Measurements from ENCODE around the gene UGT3A2.

The UGT3A2 gene

DNA sequence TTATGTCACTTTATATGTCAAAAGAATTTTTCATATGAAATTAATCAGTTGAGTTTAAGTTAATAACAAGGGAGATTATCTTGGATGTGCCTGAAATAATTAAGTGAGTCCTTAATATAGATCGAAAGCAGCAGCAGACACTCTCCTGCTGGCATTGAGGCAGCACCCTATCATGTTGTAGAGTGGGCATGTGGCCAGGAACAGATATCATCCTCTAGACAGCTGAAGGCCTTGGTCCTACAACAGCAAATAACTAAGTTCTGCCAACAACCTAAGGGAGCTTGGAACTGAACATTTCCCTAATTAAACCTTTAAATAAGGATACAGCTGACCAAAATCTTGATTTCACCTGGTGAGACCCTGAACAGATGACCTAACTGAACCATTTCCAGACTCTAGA, 49.7 kb downstream of the UGT3A2 start:
- FAIRE-seq (no peak), DNase-seq (ENCODE audit: extremely low spot score, insufficient read length, low read depth) (no peak)

DNA sequence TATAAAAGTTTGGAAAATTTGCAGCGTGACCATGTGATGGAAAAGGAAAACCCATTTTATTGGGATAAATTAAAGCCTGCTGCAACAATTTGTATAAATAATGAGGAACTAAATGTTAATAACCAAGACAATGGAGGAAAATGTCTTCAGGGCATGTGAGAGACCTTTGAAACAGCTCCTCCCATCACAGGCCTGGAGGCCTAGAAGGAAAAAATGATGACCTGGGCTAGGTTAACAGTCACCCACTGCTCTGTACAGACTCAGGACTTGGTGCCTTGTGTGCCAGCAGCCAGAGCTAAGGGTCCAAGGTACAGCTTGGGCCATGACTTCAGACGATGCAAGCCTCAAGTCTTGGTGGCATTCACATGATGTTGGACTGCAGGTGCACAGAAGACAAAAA, 53.5 kb downstream of the UGT3A2 start:
- no peak for DNase-seq (ENCODE audit: extremely low spot score, insufficient read length, low read depth)
- no peak for FAIRE-seq

DNA sequence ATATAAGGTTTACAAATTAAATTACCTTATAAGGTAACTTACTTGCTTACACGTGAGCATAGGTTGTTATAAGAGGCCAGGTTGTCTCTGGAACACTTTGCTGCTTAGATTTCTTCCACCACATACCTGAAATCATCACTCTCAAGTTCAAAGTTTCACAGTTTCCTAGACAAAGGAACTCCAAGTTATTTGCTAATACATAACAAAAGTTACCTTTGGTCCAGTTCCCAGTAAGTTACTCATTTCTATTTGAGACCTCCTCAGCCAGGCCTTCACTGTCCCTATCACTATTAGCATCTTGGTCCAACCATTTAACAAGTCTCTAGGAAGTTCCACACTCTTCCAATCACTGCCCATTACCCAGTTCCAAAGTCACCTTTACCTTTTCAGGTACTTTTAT, 57.0 kb downstream of the UGT3A2 start:
- no peak for FAIRE-seq

DNA sequence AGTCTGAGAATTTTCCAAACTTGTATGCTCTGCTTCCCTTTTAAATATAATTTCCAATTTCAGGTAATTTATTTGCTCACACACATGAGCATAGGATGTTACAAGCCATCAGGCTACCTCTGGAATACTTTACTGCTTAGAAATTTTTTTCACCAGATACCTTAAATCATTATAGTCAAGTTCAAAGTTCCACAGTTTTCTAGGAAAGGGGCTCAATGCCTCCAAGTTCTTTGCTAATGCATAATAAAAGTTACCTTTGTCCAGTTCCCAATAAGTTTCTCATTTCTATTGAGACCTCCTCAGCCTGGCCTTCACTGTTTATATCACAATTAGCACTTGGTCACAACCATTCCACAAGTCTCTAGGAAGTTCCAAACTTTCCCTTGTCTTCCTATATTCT, 59.3 kb downstream of the UGT3A2 start:
- FAIRE-seq (no peak), DNase-seq (ENCODE audit: extremely low spot score, insufficient read length, low read depth) (no peak)

More for the DNA sequence above, 57.0 kb downstream of the UGT3A2 start:
- DNase-seq (ENCODE audit: extremely low spot score, insufficient read length, low read depth), result no peak

DNA sequence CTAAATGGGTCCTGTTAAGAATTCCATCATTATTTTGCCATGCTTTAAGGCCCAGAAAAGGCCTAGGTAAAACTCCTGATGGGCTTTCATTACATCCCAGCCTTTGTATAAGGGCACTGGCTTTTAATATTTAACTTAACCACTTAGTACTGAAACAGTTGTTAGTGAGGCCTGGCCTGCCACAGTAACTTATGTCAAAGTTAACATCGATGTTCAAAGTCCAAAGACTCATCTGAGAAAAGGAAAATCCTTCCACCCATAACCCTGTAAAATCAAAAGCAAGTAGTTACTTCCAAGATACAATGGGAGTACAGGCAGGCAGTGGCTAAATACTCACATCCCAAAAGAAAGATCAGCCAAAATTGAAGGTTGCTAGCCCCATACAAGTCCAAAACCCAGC, 60.5 kb downstream of the UGT3A2 start:
- FAIRE-seq (no peak), DNase-seq (ENCODE audit: extremely low spot score, insufficient read length, low read depth) (no peak)

DNA sequence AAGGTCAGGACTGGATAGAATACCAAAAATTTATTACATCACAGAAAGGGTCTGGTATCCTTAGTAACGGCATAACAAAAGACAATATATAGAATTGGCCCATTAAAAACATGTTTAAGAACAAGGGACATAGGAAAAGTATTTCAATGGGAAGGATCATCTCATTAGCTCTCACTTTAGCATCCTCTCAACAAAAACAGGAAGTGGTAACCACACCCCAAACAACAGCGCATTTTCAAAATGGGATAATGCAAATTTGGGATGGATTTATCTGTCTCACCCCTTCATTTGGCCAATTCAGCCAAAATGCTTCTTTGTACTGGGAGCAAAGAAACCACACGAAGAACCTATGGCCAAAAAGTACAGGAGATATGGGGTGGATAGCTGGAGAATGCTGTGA, 65.7 kb downstream of the UGT3A2 start:
- no peak for DNase-seq (ENCODE audit: extremely low spot score, insufficient read length, low read depth)
- no peak for FAIRE-seq

DNA sequence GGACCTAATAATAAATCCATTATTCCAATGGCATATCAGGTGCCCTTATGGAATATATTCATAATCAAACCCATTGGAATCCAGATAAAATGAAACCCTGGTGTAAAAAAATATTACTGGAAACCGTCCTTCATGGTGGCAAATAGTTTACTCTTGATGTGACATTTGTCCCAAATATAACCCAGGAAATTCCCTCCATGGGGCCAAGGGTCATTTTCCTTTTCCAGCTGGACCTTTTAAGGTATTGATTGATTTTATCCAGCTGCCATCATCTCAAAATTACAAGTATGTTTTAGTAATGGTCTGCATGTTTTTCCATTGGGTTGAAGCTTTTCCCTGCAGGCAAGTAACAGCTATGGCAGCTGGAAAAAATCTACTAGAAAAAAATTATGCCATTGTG, 67.1 kb downstream of the UGT3A2 start:
- no peak for DNase-seq (ENCODE audit: extremely low spot score, insufficient read length, low read depth)
- FAIRE-seq, result no peak

DNA sequence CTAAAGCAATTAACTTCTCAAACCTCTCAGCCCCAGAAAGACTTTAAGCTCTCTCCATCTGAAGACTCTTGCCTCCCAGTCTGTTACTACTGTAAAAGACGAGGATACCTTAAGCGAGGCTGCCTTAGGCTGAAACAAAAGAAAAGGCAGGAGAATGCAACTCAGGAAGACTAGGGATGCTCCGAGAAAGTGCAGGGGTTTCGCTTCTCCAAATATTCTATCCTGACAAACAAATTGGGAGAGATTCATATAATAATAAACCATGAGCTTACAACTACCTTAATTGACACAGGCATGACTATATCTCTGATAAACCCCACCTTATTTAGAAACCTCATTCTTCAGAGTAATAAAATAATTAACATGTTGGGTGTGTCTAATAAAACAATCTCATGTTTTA, 70.6 kb downstream of the UGT3A2 start:
- no peak for FAIRE-seq
- DNase-seq (ENCODE audit: extremely low spot score, insufficient read length, low read depth), result no peak

DNA sequence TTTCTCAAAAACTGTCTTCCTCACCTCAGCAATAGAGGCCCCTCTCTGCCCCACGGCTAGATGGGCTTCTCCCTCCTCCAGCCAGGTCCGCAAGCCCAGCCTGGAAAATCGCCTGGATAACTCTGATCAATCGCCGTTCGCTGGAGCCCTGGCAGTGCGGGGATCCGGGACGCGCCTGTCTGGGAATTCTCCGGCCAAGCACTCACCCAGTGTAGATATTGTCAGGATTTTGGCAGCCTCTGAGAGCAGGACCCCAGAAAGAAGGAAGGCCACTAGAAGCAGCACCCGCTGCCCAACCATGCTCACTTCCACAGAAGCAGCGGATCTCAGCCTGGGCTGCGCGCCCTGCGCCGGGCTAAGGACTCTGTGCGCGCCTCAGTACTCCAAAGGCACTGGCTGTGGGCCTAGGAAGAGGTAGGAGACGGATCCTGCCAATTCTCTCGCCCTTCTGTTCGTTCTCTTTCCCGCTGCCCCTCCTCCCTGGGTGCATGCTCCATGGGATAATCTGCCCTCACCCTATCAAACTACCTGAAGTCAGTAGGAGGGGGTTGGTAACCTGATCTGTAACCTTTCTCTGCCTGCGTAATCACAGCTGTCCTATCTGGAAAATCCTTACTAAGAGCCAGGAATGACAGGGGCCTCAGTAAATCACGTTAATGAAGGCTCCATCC, 75.6 kb downstream of the UGT3A2 start, which contains the start of gene UGT3A1:
TSS of gene UGT3A1 (minus strand) at position 450 of the 671 bp plus-strand sequence. CDS start at position 300, 150 bp downstream.
- no peak for DNase-seq (ENCODE audit: extremely low spot score, insufficient read length, low read depth)
- no peak for FAIRE-seq

DNA sequence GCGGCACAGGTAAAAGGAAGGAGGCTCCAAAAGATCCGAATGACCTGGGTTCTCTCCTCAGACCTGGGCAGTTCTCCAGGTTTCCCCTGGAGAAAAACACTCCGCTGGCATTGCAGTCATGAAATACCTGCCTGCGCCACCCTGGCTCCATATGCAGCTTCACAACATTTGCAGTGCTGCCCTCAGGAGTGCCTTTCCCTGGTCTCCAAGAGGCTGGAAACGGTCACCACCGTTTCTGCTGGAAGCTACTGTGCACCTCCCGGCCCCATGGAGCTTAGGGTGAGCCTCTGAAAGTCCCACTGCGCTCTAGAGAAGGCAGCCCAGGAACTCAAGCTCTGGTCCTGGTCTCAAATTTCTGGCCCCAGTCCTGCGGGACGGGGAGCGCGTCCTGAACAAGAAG, 76.2 kb downstream of the UGT3A2 start:
- FAIRE-seq (no peak), DNase-seq (ENCODE audit: extremely low spot score, insufficient read length, low read depth) (no peak)

DNA sequence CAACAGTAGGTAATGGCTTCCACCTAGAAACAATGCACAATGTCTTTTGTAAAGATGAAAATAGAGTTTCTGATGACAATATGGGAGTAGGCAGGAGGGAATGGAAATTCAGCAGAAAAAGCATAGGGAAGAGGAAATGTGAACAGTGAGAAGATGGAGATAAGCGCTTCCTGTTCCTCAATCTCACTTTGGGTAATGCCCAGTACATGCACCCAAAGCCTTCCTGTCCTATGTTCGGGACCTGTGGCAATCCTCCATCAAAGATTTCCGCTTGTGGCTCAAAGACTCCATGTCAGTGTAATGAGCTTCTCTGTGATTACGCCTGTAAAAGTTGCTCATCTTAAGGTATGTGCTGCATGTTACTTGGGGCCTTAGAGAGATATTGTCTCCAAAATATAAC, 78.2 kb downstream of the UGT3A2 start:
- DNase-seq (ENCODE audit: extremely low spot score, insufficient read length, low read depth) (no peak), FAIRE-seq (no peak)

DNA sequence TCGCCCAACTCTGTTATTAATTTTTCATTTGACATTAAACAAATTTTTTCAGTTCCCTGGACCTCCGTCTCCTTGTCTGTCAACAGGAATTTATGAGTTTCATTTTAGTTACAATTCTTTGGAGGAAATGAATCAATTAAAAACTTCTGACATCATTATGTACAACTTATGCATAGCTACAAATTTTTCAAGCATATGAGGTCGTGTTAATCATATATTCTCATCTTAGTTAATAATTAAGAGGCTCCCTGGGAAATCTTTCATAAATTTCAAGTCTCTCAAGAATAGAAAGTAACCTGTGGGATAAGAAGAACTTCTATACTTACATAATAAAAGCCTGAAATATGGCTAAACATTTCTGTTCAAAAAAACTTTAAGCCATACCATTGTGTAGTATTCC, 78.9 kb downstream of the UGT3A2 start:
- FAIRE-seq (no peak), DNase-seq (ENCODE audit: extremely low spot score, insufficient read length, low read depth) (no peak)

Measured in GM18507 (cell line).